ENCODE results near the gene SMYD3. TPM values are rescaled to one million over a fixed set of nuclear protein-coding genes. Genes with fewer than 3 reads are reported as not detected.

Gene SMYD3
- total RNA-seq, 2 experiments from 2014 or later: 22.6 to 24.6 TPM

- ATAC-seq (no peak), DNase-seq (no peak)
- intact Hi-C loops (cut with micrococcal nuclease): no loop called here
- H3K27me3 Mint-ChIP-seq: no peaks in the 10 kb centered on the region
- H3K4me1 Mint-ChIP-seq (ENCODE audit: low read depth): no peaks in the 10 kb centered on the region
- no peak for TF ChIP-seq CTCF (IDR thresholded peaks at IDR 0.05)
- no peak overlapping the region for H3K4me3 Mint-ChIP-seq
- peaks cover 4% of the 10 kb centered on the region for H3K36me3 Mint-ChIP-seq (ENCODE audit: low read depth)
- no peaks in the 10 kb centered on the region for H3K9me3 Mint-ChIP-seq
- CTCF ChIA-PET: no interaction called here
- POLR2A ChIA-PET: interaction anchor here (0.6 kb wide), 1 partner anchor 333 kb away, joined by 4 read pairs; no protein-coding TSS in a partner anchor
- H3K27ac Mint-ChIP-seq: no peak overlapping the region
Observed at GRCh38 chr1:246218686-246219085, 288.4 kb downstream of the SMYD3 start.

GRCh38 chr1:246216906-246217305, 290.2 kb downstream of the SMYD3 start:
- no peak overlapping the region for H3K27ac Mint-ChIP-seq
- no peak for ATAC-seq
- POLR2A ChIA-PET: no interaction called here
- no peak overlapping the region for H3K4me3 Mint-ChIP-seq
- no peaks in the 10 kb centered on the region for H3K27me3 Mint-ChIP-seq
- H3K9me3 Mint-ChIP-seq: no peaks in the 10 kb centered on the region
- H3K36me3 Mint-ChIP-seq (ENCODE audit: low read depth): peaks cover 4% of the 10 kb centered on the region
- no peaks in the 10 kb centered on the region for H3K4me1 Mint-ChIP-seq (ENCODE audit: low read depth)
- no peak for DNase-seq
- CTCF ChIA-PET: no interaction called here
- intact Hi-C loops (cut with micrococcal nuclease): no loop called here
- no peak for TF ChIP-seq CTCF (IDR thresholded peaks at IDR 0.05)

GRCh38 chr1:246215510-246215903, 291.6 kb downstream of the SMYD3 start:
- intact Hi-C loops (cut with micrococcal nuclease): no loop called here
- TF ChIP-seq CTCF (IDR thresholded peaks at IDR 0.05): no peak
- Mint-ChIP-seq H3K36me3 (ENCODE audit: low read depth) (peaks cover 4% of the 10 kb centered on the region), H3K9me3 (no peaks in the 10 kb centered on the region), H3K4me3 (no peak overlapping the region), H3K27me3 (no peaks in the 10 kb centered on the region), H3K27ac (no peak overlapping the region), H3K4me1 (ENCODE audit: low read depth) (no peaks in the 10 kb centered on the region)
- ATAC-seq (no peak), DNase-seq (no peak)
- ChIA-PET POLR2A (no interaction called here), CTCF (no interaction called here)

GRCh38 chr1:246214708-246215509, 292.2 kb downstream of the SMYD3 start:
- Mint-ChIP-seq H3K4me3 (no peak overlapping the region), H3K27me3 (no peaks in the 10 kb centered on the region), H3K4me1 (ENCODE audit: low read depth) (no peaks in the 10 kb centered on the region), H3K36me3 (ENCODE audit: low read depth) (peaks cover 4% of the 10 kb centered on the region), H3K27ac (no peak overlapping the region), H3K9me3 (no peaks in the 10 kb centered on the region)
- no peak for TF ChIP-seq CTCF (IDR thresholded peaks at IDR 0.05)
- DNase-seq (peak; percentile 14), ATAC-seq (no peak)
- CTCF ChIA-PET: interaction anchor here (0.8 kb wide), 1 partner anchor 10 kb away, joined by 3 read pairs; no protein-coding TSS in a partner anchor
- intact Hi-C loops (cut with micrococcal nuclease): no loop called here
- POLR2A ChIA-PET: no interaction called here

- ChIA-PET CTCF (no interaction called here), POLR2A (no interaction called here)
- ATAC-seq (no peak), DNase-seq (no peak)
- no peak overlapping the region for H3K27ac Mint-ChIP-seq
- H3K4me3 Mint-ChIP-seq: no peak overlapping the region
- intact Hi-C loops (cut with micrococcal nuclease): no loop called here
- H3K9me3 Mint-ChIP-seq: no peaks in the 10 kb centered on the region
- peaks cover 4% of the 10 kb centered on the region for H3K36me3 Mint-ChIP-seq (ENCODE audit: low read depth)
- H3K27me3 Mint-ChIP-seq: no peaks in the 10 kb centered on the region
- TF ChIP-seq CTCF (IDR thresholded peaks at IDR 0.05): no peak
- H3K4me1 Mint-ChIP-seq (ENCODE audit: low read depth): no peaks in the 10 kb centered on the region
Observed at GRCh38 chr1:246213947-246214346, 293.1 kb downstream of the SMYD3 start.
